ENCODE data around the gene PTPRG. TPM values are rescaled to one million over a fixed set of nuclear protein-coding genes. Genes with fewer than 3 reads are reported as not detected.

The PTPRG gene
- polyA plus RNA-seq, 3 donors = not detected

DNA sequence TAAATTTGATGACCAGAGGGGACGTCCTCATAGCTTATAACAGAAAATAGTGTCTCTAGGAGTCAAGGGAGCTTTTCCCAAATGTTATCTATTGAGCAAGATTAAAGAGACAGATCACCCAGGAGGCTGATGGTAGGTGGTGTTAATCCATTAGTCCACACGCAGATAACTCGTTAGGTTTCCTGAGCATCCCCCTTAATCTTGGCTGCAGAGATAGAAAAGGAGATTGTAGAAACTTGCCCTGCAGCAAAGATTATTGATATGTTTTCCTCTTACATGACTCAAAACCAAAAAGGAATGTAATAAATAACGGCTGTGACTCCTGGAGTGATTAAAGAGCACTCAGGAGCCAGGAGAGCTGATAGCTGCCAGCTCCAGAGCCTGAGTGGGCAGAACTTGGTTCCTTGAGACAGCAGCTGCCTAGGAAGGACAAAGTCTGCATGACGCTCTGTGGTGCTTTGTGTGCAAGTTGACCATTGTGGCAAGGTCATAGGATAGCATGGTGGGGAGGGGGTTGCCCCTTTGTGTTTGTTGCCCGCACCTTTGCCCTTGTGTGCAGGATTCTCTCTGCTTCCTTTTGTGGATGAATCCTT is 234.8 kb downstream of the PTPRG start:
- no peaks in the 10 kb centered on the region for H3K27me3 ChIP-seq (ENCODE audit: control insufficient read depth in 2 of 2, insufficient read depth in 2 of 2, low read length in 2 of 2)
- H3K4me1 ChIP-seq (ENCODE audit: control insufficient read depth in 1 of 2, insufficient read depth in 2 of 2, low read length in 2 of 2) = no peaks in the 10 kb centered on the region
- H3K36me3 ChIP-seq (replicated peaks in 1 of 2; ENCODE audit: control insufficient read depth in 1 of 2, insufficient read depth in 2 of 2, low read length in 2 of 2) = no peaks in the 10 kb centered on the region
- no peak overlapping the region for H3K9ac ChIP-seq (ENCODE audit: insufficient read depth, low read length, poor library complexity, severe bottlenecking)
- no peak overlapping the region for H3K4me3 Mint-ChIP-seq
- TF ChIP-seq, protein P1, sequence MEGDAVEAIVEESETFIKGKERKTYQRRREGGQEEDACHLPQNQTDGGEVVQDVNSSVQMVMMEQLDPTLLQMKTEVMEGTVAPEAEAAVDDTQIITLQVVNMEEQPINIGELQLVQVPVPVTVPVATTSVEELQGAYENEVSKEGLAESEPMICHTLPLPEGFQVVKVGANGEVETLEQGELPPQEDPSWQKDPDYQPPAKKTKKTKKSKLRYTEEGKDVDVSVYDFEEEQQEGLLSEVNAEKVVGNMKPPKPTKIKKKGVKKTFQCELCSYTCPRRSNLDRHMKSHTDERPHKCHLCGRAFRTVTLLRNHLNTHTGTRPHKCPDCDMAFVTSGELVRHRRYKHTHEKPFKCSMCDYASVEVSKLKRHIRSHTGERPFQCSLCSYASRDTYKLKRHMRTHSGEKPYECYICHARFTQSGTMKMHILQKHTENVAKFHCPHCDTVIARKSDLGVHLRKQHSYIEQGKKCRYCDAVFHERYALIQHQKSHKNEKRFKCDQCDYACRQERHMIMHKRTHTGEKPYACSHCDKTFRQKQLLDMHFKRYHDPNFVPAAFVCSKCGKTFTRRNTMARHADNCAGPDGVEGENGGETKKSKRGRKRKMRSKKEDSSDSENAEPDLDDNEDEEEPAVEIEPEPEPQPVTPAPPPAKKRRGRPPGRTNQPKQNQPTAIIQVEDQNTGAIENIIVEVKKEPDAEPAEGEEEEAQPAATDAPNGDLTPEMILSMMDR (IDR thresholded peaks at IDR 0.05) = no peak
- H3K9me3 Mint-ChIP-seq = peaks cover 0 to 13% (median 4%) of the 10 kb centered on the region in 7 donors
- H3K4me2 ChIP-seq (replicated peaks; ENCODE audit: extremely low read depth, low read length, poor library complexity, severe bottlenecking) = no peak overlapping the region
- H3K27me3 Mint-ChIP-seq (ENCODE audit: low read depth in 3 of 3) = no peaks in the 10 kb centered on the region
- no peak overlapping the region for H2AFZ ChIP-seq (ENCODE audit: insufficient read depth, low read depth, low read length, poor library complexity, severe bottlenecking)
- no peak for DNase-seq
- intact Hi-C loops (cut with micrococcal nuclease) = no loop called here
- no peaks in the 10 kb centered on the region for H4K20me1 ChIP-seq (ENCODE audit: insufficient read depth, low read length)
- no peaks in the 10 kb centered on the region for H3K79me2 ChIP-seq (ENCODE audit: insufficient read depth, low read length)
- H3K4me1 Mint-ChIP-seq = no peaks in the 10 kb centered on the region
- H3K27ac ChIP-seq (ENCODE audit: low read depth in 1 of 2, low read length in 2 of 2) = no peak overlapping the region
- H3K4me3 ChIP-seq (replicated peaks in 1 of 3; ENCODE audit: low read depth in 2 of 3, low read length in 3 of 3) = no peak overlapping the region
- H3K36me3 Mint-ChIP-seq = no peaks in the 10 kb centered on the region
- H3K27ac Mint-ChIP-seq = no peak overlapping the region
- peaks cover 0 to 6% of the 10 kb centered on the region in 2 donors for H3K9me3 ChIP-seq (replicated peaks in 1 of 2; ENCODE audit: control insufficient read depth in 1 of 2, insufficient read depth in 1 of 2, low read length in 2 of 2)
- 81% methylated on average over 3 of the region's 6 CpGs for WGBS (ENCODE audit: insufficient coverage)

DNA sequence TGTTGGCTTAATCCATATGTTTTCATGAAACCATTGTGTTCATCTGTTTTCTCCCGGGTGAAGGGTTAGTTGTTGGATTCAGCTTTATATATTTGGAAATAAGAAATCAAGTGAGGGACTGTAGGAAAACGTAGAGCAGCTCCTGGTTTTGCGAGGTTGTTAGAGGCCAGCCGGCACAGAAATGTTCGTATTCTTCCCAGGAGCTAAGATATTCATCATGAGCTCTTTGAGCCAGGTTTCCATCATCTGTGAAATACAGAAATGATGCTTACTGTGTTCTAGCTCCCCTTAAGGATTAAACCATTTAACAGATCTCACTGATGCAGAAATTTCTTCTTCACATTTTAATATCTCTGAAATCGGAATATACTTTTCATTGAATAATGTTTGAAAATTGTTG is 235.5 kb downstream of the PTPRG start:
- H3K36me3 Mint-ChIP-seq = no peaks in the 10 kb centered on the region
- peaks cover 0 to 8% of the 10 kb centered on the region in 2 donors for H3K9me3 ChIP-seq (replicated peaks in 1 of 2; ENCODE audit: control insufficient read depth in 1 of 2, insufficient read depth in 1 of 2, low read length in 2 of 2)
- H3K4me3 ChIP-seq (replicated peaks in 1 of 3; ENCODE audit: low read depth in 2 of 3, low read length in 3 of 3) = no peak overlapping the region
- H3K27ac ChIP-seq (ENCODE audit: low read depth in 1 of 2, low read length in 2 of 2) = no peak overlapping the region
- no peaks in the 10 kb centered on the region for H3K36me3 ChIP-seq (replicated peaks in 1 of 2; ENCODE audit: control insufficient read depth in 1 of 2, insufficient read depth in 2 of 2, low read length in 2 of 2)
- no peak overlapping the region for H2AFZ ChIP-seq (ENCODE audit: insufficient read depth, low read depth, low read length, poor library complexity, severe bottlenecking)
- no peaks in the 10 kb centered on the region for H3K27me3 ChIP-seq (ENCODE audit: control insufficient read depth in 2 of 2, insufficient read depth in 2 of 2, low read length in 2 of 2)
- H3K27ac Mint-ChIP-seq = no peak overlapping the region
- H3K4me1 ChIP-seq (ENCODE audit: control insufficient read depth in 1 of 2, insufficient read depth in 2 of 2, low read length in 2 of 2) = no peaks in the 10 kb centered on the region
- no peaks in the 10 kb centered on the region for H3K27me3 Mint-ChIP-seq (ENCODE audit: low read depth in 3 of 3)
- H3K4me1 Mint-ChIP-seq = no peaks in the 10 kb centered on the region
- TF ChIP-seq, protein P1 (IDR thresholded peaks at IDR 0.05) = no peak
- peaks cover 0 to 20% (median 5%) of the 10 kb centered on the region in 7 donors for H3K9me3 Mint-ChIP-seq
- no peak overlapping the region for H3K4me2 ChIP-seq (replicated peaks; ENCODE audit: extremely low read depth, low read length, poor library complexity, severe bottlenecking)
- no peak overlapping the region for H3K9ac ChIP-seq (ENCODE audit: insufficient read depth, low read length, poor library complexity, severe bottlenecking)
- H4K20me1 ChIP-seq (ENCODE audit: insufficient read depth, low read length) = no peaks in the 10 kb centered on the region
- intact Hi-C loops (cut with micrococcal nuclease) = no loop called here
- WGBS (ENCODE audit: insufficient coverage) = 95% methylated on average over 4 of the region's 6 CpGs
- H3K4me3 Mint-ChIP-seq = no peak overlapping the region
- no peaks in the 10 kb centered on the region for H3K79me2 ChIP-seq (ENCODE audit: insufficient read depth, low read length)
- no peak for DNase-seq
